GM23248 (cell line): ENCODE data around the gene CD300A. TPM values are rescaled to one million over a fixed set of nuclear protein-coding genes. Genes with fewer than 3 reads are reported as not detected.
A peak's percentile ranks its signal among the peaks of the same experiment; 100 is the strongest.

Experiments
- DNase-seq: peaks from one replicate; pipeline ENCODE4 v3.0.0-alpha.2; 2015
- H2AFZ ChIP-seq: fragments of 200-600 bp; sonication (generic); 2 replicates; pipeline ENCODE4 v1.6.1; 2016; ENCODE audit warnings: antibody characterized with exemption
- H3F3A ChIP-seq: fragments of 200-600 bp; sonication (generic); 2 replicates; pipeline ENCODE4 v1.6.1; 2016; ENCODE audit warnings: mild to moderate bottlenecking, antibody characterized with exemption, mixed run types; ENCODE audit not compliant: insufficient read depth
- H3K27ac ChIP-seq: fragments of 200-600 bp; sonication (generic); 2 replicates; pipeline ENCODE4 v1.5.1; 2016; ENCODE audit warnings: mild to moderate bottlenecking
- H3K27me3 ChIP-seq: fragments of 200-600 bp; sonication (generic); replicated peaks from 2 replicates; pipeline ENCODE4 v1.6.1; 2016; ENCODE audit warnings: mild to moderate bottlenecking; ENCODE audit not compliant: insufficient read depth
- H3K36me3 ChIP-seq: fragments of 200-600 bp; sonication (generic); 2 replicates; pipeline ENCODE4 v1.6.1; 2016; ENCODE audit warnings: low read depth, mild to moderate bottlenecking
- H3K4me1 ChIP-seq: fragments of 200-600 bp; sonication (generic); 2 replicates; pipeline ENCODE4 v1.6.1; 2016; ENCODE audit warnings: mild to moderate bottlenecking; ENCODE audit not compliant: insufficient read depth
- H3K4me2 ChIP-seq: fragments of 200-600 bp; sonication (generic); one replicate; pipeline ENCODE4 v1.6.1; 2016; ENCODE audit warnings: mild to moderate bottlenecking; ENCODE audit not compliant: unreplicated experiment
- H3K4me3 ChIP-seq: fragments of 200-600 bp; sonication (generic); 2 replicates; pipeline ENCODE4 v1.5.1; 2016; ENCODE audit warnings: mild to moderate bottlenecking
- H3K79me2 ChIP-seq: fragments of 200-600 bp; sonication (generic); 2 replicates; pipeline ENCODE4 v1.6.1; 2016; ENCODE audit warnings: mild to moderate bottlenecking; ENCODE audit not compliant: insufficient read depth
- H3K9ac ChIP-seq: fragments of 200-600 bp; sonication (generic); 2 replicates; pipeline ENCODE4 v1.6.1; 2016; ENCODE audit warnings: mild to moderate bottlenecking
- H3K9me2 ChIP-seq: fragments of 200-600 bp; sonication (generic); 2 replicates; pipeline ENCODE4 v1.6.1; 2016; ENCODE audit warnings: mixed run types, mild to moderate bottlenecking, moderate library complexity; ENCODE audit not compliant: insufficient read depth
- H3K9me3 ChIP-seq: fragments of 200-600 bp; sonication (generic); one replicate; pipeline ENCODE4 v1.6.1; 2017; ENCODE audit warnings: low read depth
- H4K20me1 ChIP-seq: fragments of 200-600 bp; sonication (generic); 2 replicates; pipeline ENCODE4 v1.6.0; 2016; ENCODE audit not compliant: insufficient read depth
- EZH2 ChIP-seq: fragments of 200-600 bp; sonication (generic); IDR thresholded peaks from 2 replicates; pipeline ENCODE4 v1.6.1; 2018; ENCODE audit warnings: antibody characterized with exemption, mild to moderate bottlenecking; ENCODE audit not compliant: insufficient read depth, poor library complexity, severe bottlenecking
- EZH2phosphoT487 ChIP-seq: fragments of 200-600 bp; sonication (generic); IDR thresholded peaks from 2 replicates; pipeline ENCODE4 v1.6.1; 2018; ENCODE audit warnings: antibody characterized with exemption, moderate library complexity, mild to moderate bottlenecking, low read depth; ENCODE audit not compliant: insufficient read depth
- WGBS, 2 experiments: methylation state at CpG; one replicate each; pipeline ENCODE4 v1.1.6; 2015 to 2017; ENCODE audit warnings: low lambda C conversion rate in 2 of 2, low coverage in 1 of 2; ENCODE audit errors: missing lambda C conversion rate in 2 of 2; 5-methylcytosine and 5-hydroxymethylcytosine counted together
- in situ Hi-C: fragments of 300-500 bp; cut with MboI; formaldehyde crosslinking; loops from 2 replicates; pipeline ENCODE4 v1.15.0; 2020
- polyA plus RNA-seq: library from polyadenylated mRNA; unstranded; fragments of >200 nt; fragmentation: Nextera tagmentation; extraction: Ambion mirVana; gene quantifications from 2 replicates; pipeline ENCODE4 v1.2.1, GENCODE V29; 2016
- total RNA-seq: library from RNA; depleted of rRNA; stranded (reverse); fragments of >200 nt; shearing (Covaris generic); gene quantifications from 2 replicates; pipeline ENCODE4 v1.2.3, GENCODE V29; 2014

Gene CD300A
- total and polyA plus RNA-seq, 2 experiments from 2014 or later: not detected

DNA sequence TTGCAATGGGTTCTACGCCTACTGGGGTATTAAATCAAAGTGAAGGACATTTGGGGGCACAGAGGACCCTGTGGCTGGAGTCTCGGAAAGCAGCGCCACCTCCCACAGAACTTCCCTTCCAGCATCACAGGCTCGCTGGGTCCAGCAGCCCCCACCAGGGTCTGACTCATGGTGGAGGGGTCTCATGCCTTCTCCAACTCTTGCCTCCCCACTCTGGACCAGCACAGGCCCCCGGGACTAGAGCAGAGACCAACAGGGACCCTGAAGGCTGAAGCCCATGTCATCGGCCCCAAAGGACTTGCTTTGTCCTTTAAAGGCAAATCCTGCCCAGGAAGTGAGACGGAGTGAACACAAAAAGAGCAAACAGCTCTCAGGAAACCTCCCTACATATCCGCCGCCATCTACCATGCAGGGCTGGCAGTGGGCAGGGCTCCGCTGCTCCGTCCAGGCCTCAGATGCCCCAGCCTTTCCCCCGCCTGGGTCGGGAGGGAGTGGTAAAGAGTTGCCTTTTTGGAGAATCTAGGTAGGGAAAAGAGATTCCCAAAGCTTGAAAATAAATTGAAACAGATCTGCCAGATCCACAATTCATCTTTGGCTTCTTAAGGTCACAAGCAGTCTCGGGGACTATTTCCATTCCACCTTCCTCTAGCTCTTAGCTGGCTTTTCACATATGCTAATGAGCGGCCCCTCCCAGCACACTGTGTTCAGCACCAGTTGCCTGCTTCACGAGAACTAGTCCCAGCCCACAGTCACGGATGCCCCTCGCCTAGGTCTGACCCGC lies 36.6 kb upstream of the CD300A start:
- TF ChIP-seq EZH2: no peak
- TF ChIP-seq EZH2phosphoT487: no peak
- WGBS, 2 experiments: 73 to 75% methylated on average over 19 of the region's 19 CpGs

GRCh38 chr17:74430385-74430705 lies 36.1 kb upstream of the CD300A start:
- no peaks in the 10 kb centered on the region for H3F3A ChIP-seq
- H3K4me1 ChIP-seq: 0 out of 2 replicates have a peak, but pooled peaks cover 7% of the 10 kb centered on the region
- no peaks in the 10 kb centered on the region for H3K79me2 ChIP-seq
- no peak for DNase-seq
- H3K9ac ChIP-seq: peak overlapping the region; percentile 75
- H3K36me3 ChIP-seq: no peaks in the 10 kb centered on the region
- no peak overlapping the region for H3K27ac ChIP-seq
- WGBS, 2 experiments: 14 to 16% methylated on average over 13 of the region's 13 CpGs
- peak overlapping the region; percentile 69 for H3K4me2 ChIP-seq
- H4K20me1 ChIP-seq: no peaks in the 10 kb centered on the region
- peak overlapping the region; percentile 67 for H3K4me3 ChIP-seq
- TF ChIP-seq EZH2 (no peak), EZH2phosphoT487 (no peak)
- no peaks in the 10 kb centered on the region for H3K9me3 ChIP-seq
- H3K27me3 ChIP-seq: 0 out of 2 replicates have a peak, but pooled peaks cover 4% of the 10 kb centered on the region
- in situ Hi-C loops: no loop called here
- peak overlapping the region; percentile 68 for H2AFZ ChIP-seq
- H3K9me2 ChIP-seq: no peaks in the 10 kb centered on the region

More for the DNA sequence above, 36.6 kb upstream of the CD300A start:
- Histone ChIP-seq H4K20me1 (no peaks in the 10 kb centered on the region), H3K27ac (no peak overlapping the region), H3K36me3 (no peaks in the 10 kb centered on the region), H3K9ac (no peak overlapping the region), H2AFZ (peak overlapping the region; percentile 68; the same call in 1 of the 2 replicates), H3K9me3 (no peaks in the 10 kb centered on the region), H3K4me1 (0 out of 2 replicates have a peak, but pooled peaks cover 7% of the 10 kb centered on the region), H3K4me3 (no peak overlapping the region), H3K4me2 (no peak overlapping the region), H3K79me2 (no peaks in the 10 kb centered on the region), H3K27me3 (0 out of 2 replicates have a peak, but pooled peaks cover 4% of the 10 kb centered on the region), H3K9me2 (no peaks in the 10 kb centered on the region), H3F3A (no peaks in the 10 kb centered on the region)
- in situ Hi-C loops: no loop called here
- no peak for DNase-seq

DNA sequence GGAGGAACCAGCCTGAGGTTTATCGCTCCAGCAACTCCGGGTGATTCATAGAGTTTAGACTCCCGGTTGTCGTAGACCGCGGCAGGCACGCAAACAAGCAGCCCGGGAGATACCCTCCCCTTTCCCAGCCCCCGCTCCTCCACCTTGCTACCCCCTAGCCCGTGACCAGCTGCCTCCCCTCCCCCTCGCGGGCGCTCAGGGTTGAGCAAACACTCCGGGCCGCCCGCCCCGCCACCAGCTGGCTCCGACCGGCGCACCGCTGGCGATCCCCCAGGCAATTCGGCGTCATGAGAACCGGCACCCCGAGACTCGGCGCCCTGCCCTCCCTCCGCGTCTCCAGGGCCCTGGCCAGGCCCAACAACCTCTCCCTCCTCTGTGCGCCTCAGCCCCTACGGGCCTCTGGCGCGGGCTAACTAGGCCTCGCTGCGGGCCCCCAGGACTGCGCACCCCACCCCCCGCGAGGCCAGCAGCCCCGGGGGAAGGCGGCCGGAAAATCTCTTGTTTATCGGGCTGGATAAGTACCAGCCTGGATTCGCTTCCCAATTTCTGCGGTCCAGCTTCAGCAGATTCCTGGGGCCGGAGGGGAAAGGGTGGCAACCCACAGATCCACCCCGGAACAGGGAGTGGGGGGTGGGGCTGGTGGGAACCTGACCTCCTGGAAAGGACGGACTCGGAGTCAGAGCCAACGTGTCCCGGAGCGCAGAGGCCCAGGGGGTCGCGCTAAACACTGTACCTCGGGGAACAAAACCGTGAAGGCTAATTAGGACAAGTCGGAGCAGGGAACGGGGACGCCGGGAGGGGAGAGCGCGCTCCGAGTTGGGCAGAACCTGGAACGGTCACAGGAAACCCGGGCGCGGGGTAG lies 35.5 kb upstream of the CD300A start:
- no peaks in the 10 kb centered on the region for H3F3A ChIP-seq
- 0 out of 2 replicates have a peak, but pooled peaks cover 7% of the 10 kb centered on the region for H3K4me1 ChIP-seq
- no peaks in the 10 kb centered on the region for H4K20me1 ChIP-seq
- H3K9ac ChIP-seq: peak overlapping the region; percentile 75
- no peaks in the 10 kb centered on the region for H3K36me3 ChIP-seq
- TF ChIP-seq EZH2: no peak
- TF ChIP-seq EZH2phosphoT487: no peak
- H3K4me2 ChIP-seq: peak overlapping the region; percentile 69
- peak; percentile 85 for DNase-seq
- H3K4me3 ChIP-seq: peak overlapping the region; percentile 67
- 1 to 2% methylated on average over 43 to 54 of the region's 67 CpGs for WGBS, 2 experiments
- peaks cover 8% of the 10 kb centered on the region; the same call in 1 of the 2 replicates for H3K27me3 ChIP-seq
- H2AFZ ChIP-seq: peak overlapping the region; percentile 68
- no peaks in the 10 kb centered on the region for H3K9me3 ChIP-seq
- H3K27ac ChIP-seq: peak overlapping the region; percentile 15
- in situ Hi-C loops: no loop called here
- no peaks in the 10 kb centered on the region for H3K79me2 ChIP-seq
- no peaks in the 10 kb centered on the region for H3K9me2 ChIP-seq

- Histone ChIP-seq H2AFZ (peak within 1 kb of the TSS; percentile 68), H3K4me1 (0 out of 2 replicates have a peak, but pooled peaks cover 7% of the 10 kb centered on the region), H3K9me2 (no peaks in the 10 kb centered on the region), H4K20me1 (no peaks in the 10 kb centered on the region), H3K4me2 (peak within 1 kb of the TSS; percentile 69), H3K9ac (peak within 1 kb of the TSS; percentile 75), H3K79me2 (no peaks in the 10 kb centered on the region), H3F3A (no peaks in the 10 kb centered on the region), H3K4me3 (peak within 1 kb of the TSS; percentile 67), H3K27me3 (peaks cover 8% of the 10 kb centered on the region; the same call in 1 of the 2 replicates), H3K36me3 (no peaks in the 10 kb centered on the region), H3K9me3 (no peaks in the 10 kb centered on the region), H3K27ac (peak within 1 kb of the TSS; percentile 15)
- WGBS, 2 experiments: 1 to 2% methylated on average over 65 to 75 of the region's 81 CpGs
- DNase-seq: peak; percentile 50
- in situ Hi-C loops: no loop called here
- peak; percentile 45 for TF ChIP-seq EZH2
- TF ChIP-seq EZH2phosphoT487: no peak
Observed at GRCh38 chr17:74431568-74432423, 34.6 kb upstream of the CD300A start, which contains the start of gene GPRC5C. Gene GPRC5C (plus strand): TSS chr17:74432088. CDS start chr17:74439777, 7,689 bp downstream.
